GOT3 (cell line): ENCODE results near the gene RNF34.
A peak's percentile ranks its signal among the peaks of the same experiment; 100 is the strongest.

ENCODE experiments used
- DNase-seq: peaks from one replicate; lab custom pipeline; 2025; ENCODE audit warnings: mixed read lengths; lab: John Stamatoyannopoulos, UW

RNF34 gene

GRCh38 chr12:121438905-121439304, 39.0 kb downstream of the RNF34 start:
- no peak for DNase-seq

- DNase-seq: no peak
These were observed 39.8 kb downstream of the RNF34 start for GRCh38 chr12:121439715-121440114.

GRCh38 chr12:121440768-121441167, 40.9 kb downstream of the RNF34 start:
- DNase-seq: no peak

GRCh38 chr12:121441555-121441954, 41.6 kb downstream of the RNF34 start:
- DNase-seq: no peak

GRCh38 chr12:121442028-121442948, 42.4 kb downstream of the RNF34 start:
- DNase-seq: no peak

GRCh38 chr12:121443193-121443870, 43.4 kb downstream of the RNF34 start:
- DNase-seq: peak; percentile 20

DNA sequence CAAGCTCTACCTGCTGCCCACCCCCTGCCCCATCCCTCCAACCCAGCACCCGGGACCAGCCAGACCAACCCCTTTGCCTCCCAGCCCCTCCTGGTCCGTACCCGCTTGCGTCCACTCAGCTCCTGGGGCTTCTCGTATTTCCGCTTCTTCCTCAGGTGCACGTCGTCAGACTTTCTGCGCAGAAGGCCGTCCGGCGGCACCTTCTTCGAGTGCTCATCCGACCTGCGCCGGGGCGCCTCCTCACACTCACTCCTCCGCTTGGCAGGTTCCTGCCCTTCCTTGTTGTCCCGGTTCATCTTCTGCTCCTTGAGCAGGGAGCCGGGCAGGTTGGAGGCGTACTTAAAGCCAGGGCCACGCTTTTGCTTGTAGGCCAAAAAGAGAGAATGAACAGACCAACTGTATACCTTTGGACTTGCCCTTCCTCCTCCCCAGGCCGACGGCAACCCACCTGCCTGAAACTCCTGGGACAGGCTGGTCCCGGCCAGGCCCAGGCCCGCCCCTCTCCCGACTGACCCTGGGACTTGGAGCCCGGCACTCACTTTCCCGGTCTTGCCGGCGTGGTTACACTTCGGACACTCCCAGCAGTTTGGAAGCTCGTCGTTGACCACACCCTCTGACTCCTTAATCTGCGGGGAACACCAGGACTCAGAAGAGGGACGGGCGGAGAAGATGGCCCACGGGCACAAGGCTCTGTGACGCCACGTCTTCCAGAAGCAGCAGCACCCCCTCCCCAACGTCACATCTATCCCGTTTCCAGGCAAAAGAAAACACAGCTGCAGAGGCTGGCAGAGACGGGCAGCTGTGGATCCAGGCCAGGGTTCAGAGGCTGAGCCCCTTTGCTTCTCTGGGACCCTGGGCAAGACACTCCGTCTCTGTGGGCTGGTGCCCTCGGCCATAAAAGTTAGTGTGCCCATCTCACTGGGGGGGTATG, 44.3 kb downstream of the RNF34 start:
- no peak for DNase-seq

- DNase-seq: no peak
These were observed 44.9 kb downstream of the RNF34 start for GRCh38 chr12:121444842-121445202.

DNA sequence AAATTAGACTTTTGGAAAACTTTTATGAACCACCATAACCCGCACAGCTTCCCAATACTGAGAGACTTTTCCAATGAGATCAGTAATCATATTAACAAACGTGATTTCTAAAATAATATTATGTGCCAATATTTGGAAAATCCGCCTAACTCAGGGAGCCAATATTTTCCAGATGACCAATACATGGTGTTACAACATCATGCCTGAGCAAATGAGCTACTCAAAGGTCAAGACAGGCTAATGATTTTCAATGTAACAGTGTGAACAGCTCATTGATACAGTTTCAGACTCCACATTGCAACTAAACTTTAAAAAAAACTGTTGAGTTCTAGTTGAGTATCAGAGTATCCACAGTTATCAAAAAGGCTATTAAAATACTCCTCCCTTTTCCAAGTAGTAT, 46.8 kb downstream of the RNF34 start:
- no peak for DNase-seq

DNA sequence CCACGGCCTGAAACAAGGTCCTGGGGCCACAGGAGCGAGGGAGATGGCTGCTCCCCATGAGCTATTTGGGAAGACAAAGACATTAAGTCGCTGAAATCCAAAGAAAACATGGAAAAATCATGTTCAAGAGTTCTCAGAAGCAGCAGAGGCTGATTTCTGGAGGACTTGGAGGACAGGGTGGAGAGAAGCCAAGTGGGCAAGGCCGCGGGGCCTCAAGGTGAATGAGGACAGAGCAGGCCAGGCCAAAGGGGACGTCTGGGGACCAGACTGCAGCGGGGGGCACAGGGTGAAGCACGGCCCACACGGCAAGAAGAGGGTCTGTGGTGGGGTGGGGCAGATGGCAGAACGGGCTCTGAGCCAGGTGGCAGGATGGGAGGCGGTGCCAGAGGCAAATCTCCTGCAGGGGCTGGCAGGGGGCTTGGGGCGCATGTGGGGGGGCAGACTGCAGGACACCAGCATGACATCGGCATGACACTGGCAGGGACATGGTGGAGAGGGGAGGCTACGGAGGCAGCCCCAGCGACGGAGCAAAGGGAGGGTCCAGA, 48.9 kb downstream of the RNF34 start:
- no peak for DNase-seq

DNA sequence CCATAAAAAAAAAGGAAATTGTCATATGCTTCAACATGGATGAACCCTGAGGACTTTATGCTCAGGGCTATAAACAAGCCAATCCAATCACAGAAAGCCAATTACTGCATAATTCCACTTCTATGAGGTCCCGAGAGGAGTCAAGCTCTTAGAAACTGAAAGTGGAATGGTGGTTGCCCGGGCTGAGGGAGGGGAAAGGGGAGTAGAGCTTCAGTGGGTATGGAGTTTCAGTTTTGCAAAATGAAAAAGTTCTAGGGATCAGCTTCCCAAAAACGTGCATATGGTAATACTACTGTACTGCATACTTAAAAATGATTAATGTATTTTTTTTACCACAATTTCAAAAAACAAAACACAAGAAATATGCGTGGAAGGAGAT, 52.0 kb downstream of the RNF34 start:
- no peak for DNase-seq

GRCh38 chr12:121452340-121452984, 52.5 kb downstream of the RNF34 start:
- DNase-seq: no peak

- no peak for DNase-seq
These were observed 53.1 kb downstream of the RNF34 start for GRCh38 chr12:121452985-121453360.

DNA sequence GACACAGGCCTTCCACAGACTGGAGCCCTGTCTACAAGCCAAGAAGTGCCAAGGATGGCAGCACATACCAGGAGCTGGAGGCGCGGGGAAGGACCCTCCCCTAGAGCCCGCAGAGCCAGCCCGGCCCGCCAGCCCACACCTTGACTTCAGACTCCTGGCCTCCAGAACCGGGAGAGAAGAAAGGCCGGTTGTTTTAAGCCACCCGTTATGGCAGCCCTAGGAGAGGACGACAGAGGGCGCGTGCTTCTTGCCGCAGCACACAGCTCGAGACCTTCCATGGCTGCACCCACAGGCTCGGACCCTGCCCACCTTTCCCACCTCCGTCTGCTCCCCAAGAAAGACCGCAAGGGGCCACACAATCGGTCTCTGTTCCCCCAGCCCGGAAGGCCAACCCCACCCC, 53.7 kb downstream of the RNF34 start:
- no peak for DNase-seq

GRCh38 chr12:121454921-121455320, 55.0 kb downstream of the RNF34 start:
- DNase-seq: no peak

GRCh38 chr12:121455766-121456420, 56.0 kb downstream of the RNF34 start:
- DNase-seq: no peak

- no peak for DNase-seq
These were observed 56.6 kb downstream of the RNF34 start for GRCh38 chr12:121456551-121456950.

DNA sequence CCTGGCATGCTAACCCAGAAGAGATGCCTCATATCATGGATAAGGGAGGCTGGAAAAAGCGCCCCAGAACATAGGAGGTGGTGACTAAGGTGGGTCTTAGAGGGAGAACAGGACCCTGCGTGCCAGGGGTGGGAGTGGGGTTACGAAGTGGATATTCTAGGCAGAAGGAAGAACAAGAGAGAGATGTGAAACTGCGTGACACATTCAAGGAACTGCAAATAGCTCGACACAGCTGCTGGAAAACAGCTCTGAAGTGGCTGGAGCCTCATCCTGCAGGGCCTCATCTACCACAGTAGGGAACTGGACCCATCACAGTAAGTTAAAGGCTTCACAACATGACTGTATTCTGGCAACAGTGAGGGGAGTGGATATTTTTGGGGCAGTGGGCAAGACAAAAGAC, 61.1 kb downstream of the RNF34 start:
- no peak for DNase-seq

GRCh38 chr12:121464331-121464730, 64.4 kb downstream of the RNF34 start:
- DNase-seq: no peak

DNA sequence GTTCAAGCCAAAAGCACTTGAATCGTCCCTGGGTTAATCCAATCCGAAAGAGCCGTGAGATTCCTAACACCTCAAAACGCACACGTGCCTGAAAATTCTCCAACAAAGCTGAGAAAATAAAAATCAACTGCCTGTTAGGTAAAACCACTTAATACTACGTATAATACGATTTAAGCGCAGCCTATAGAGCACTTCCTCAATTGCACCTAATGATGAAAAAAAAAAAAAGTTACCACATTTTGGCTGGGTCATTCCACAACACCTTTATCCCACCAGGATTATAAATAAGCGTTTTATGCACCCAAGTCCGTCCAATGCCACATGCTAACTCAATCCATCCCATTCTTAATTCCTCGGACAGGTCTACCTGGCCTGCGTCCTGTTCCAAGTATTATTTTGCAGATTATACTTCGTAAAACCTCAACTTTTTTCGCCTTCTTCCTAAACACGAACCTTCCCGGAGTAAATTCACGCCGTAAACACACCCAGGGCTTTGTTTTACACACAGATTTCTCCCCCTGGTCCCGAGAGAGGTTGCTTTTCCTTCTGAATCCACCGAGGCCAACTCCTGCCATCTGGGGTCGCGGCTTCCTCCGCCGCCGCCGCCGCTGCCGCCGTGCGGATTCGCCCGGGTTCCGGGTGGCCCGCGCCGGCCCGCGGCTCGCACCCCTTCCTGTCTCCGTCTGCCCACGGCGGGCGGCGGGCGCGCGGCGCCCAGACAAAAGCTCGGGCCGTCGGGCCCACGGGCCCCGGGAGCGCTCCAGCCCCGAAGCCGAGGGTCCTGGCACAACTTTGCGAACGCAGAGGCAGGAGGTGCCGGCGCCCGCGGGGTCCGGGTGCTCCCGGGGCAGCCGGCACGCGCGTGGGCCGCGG, 66.2 kb downstream of the RNF34 start:
- DNase-seq: no peak
